PC-3 (cell line): ENCODE results near the gene PTPRN2. TPM values are rescaled to one million over a fixed set of nuclear protein-coding genes. Genes with fewer than 3 reads are reported as not detected.

Source experiments
- ATAC-seq: fragments of 200-7000 bp; cut with Tn5 transposase; 2 replicates; pipeline ENCODE4 v1.9.1; 2020; ENCODE audit warnings: mild to moderate bottlenecking, moderate library complexity
- BruUV-seq: library from RNA; stranded (reverse); fragments of 400-500 nt; replicated peaks from 2 replicates; lab custom pipeline; 2021; lab: Mats Ljungman, UMichigan
- CTCF ChIA-PET: fragments of 300-600 bp; sonication (Branson Sonifier 250); formaldehyde crosslinking; loops from one replicate; lab custom pipeline; 2022; ENCODE audit warnings: antibody characterized with exemption; lab: Charles Lee
- POLR2A ChIA-PET: fragments of 300-600 bp; sonication (Branson Sonifier 250); formaldehyde crosslinking; loops from one replicate; lab custom pipeline; 2022; ENCODE audit warnings: antibody characterized with exemption; ENCODE audit not compliant: unreplicated experiment; lab: Charles Lee
- DNase-seq: peaks from one replicate; pipeline ENCODE4 v3.0.0-alpha.2; 2015
- H2AFZ ChIP-seq: fragments of 300-600 bp; sonication (generic); 2 replicates; pipeline ENCODE4 v1.6.0; 2016; ENCODE audit warnings: antibody characterized with exemption, low read length
- H3F3A ChIP-seq: fragments of 300-600 bp; sonication (generic); one replicate; pipeline ENCODE4 v1.6.0; 2017; ENCODE audit warnings: antibody characterized with exemption, low read length, control low read depth, mild to moderate bottlenecking; ENCODE audit not compliant: unreplicated experiment
- H3K27ac ChIP-seq: fragments of 300-600 bp; sonication (generic); 2 replicates; pipeline ENCODE4 v1.5.1; 2016; ENCODE audit warnings: mild to moderate bottlenecking, low read length
- H3K27me3 ChIP-seq: fragments of 300-600 bp; sonication (generic); 2 replicates; pipeline ENCODE4 v1.6.1; 2016; ENCODE audit warnings: low read length, mixed read lengths
- H3K36me3 ChIP-seq: fragments of 300-600 bp; sonication (generic); 2 replicates; pipeline ENCODE4 v1.6.1; 2016; ENCODE audit warnings: low read depth, mixed run types, low read length, mixed read lengths
- H3K4me1 ChIP-seq: fragments of 300-600 bp; sonication (generic); 2 replicates; pipeline ENCODE4 v1.5.1; 2016; ENCODE audit warnings: low read length; ENCODE audit not compliant: insufficient read depth
- H3K4me2 ChIP-seq: fragments of 300-600 bp; sonication (generic); 2 replicates; pipeline ENCODE4 v1.6.0; 2016; ENCODE audit warnings: low read length
- H3K4me3 ChIP-seq: fragments of 300-600 bp; sonication (generic); 2 replicates; pipeline ENCODE4 v1.5.1; 2016; ENCODE audit warnings: mild to moderate bottlenecking, low read length, mixed read lengths
- H3K79me2 ChIP-seq: fragments of 300-600 bp; sonication (generic); 2 replicates; pipeline ENCODE4 v1.6.1; 2017; ENCODE audit warnings: low read length, mixed read lengths
- H3K9ac ChIP-seq: fragments of 300-600 bp; sonication (generic); 2 replicates; pipeline ENCODE4 v1.6.0; 2016; ENCODE audit warnings: mild to moderate bottlenecking, low read length
- H3K9me2 ChIP-seq: fragments of 300-600 bp; sonication (generic); replicated peaks from 2 replicates; pipeline ENCODE4 v1.6.1; 2016; ENCODE audit warnings: mixed run types, low read length, mixed read lengths
- H3K9me3 ChIP-seq: fragments of 300-600 bp; sonication (generic); 2 replicates; pipeline ENCODE4 v1.6.1; 2016; ENCODE audit warnings: low read length, mixed read lengths
- H4K20me1 ChIP-seq: fragments of 300-600 bp; sonication (generic); 2 replicates; pipeline ENCODE4 v1.6.1; 2016; ENCODE audit warnings: low read length, mixed read lengths
- CTCF ChIP-seq: fragments of 300-600 bp; sonication (generic); conservative IDR thresholded peaks from 2 replicates; pipeline ENCODE4 v1.5.1; 2017; ENCODE audit warnings: antibody characterized with exemption, low read depth, mild to moderate bottlenecking, low read length
- EZH2 ChIP-seq: fragments of 300-600 bp; sonication (generic); IDR thresholded peaks from one replicate; pipeline ENCODE4 v1.6.1; 2017; ENCODE audit warnings: antibody characterized with exemption, mild to moderate bottlenecking, low read length; ENCODE audit not compliant: unreplicated experiment
- EZH2phosphoT487 ChIP-seq: fragments of 300-600 bp; sonication (generic); IDR thresholded peaks from 2 replicates; pipeline ENCODE4 v1.6.1; 2018; ENCODE audit warnings: mild to moderate bottlenecking, antibody characterized with exemption, low read length, borderline replicate concordance
- intact Hi-C: fragments of 100-400 bp; cut with micrococcal nuclease; formaldehyde crosslinking; loops from 2 replicates; pipeline ENCODE4 v1.9.0; 2023
- total RNA-seq: library from RNA; depleted of rRNA; stranded (reverse); fragments of >200 nt; gene quantifications from 2 replicates; pipeline ENCODE4 v1.2.3, GENCODE V29; 2014

Gene PTPRN2
- total RNA-seq, 1 experiment from 2014 or later = 3.2 TPM

GRCh38 chr7:158396301-158396905 is 191.2 kb downstream of the PTPRN2 start:
- intact Hi-C loops = no loop called here
- Histone ChIP-seq H3K9me2 (no peaks in the 10 kb centered on the region), H3K9ac (no peak overlapping the region), H3F3A (no peaks in the 10 kb centered on the region), H3K79me2 (no peaks in the 10 kb centered on the region), H3K4me1 (peaks cover 15% of the 10 kb centered on the region), H3K9me3 (no peaks in the 10 kb centered on the region), H3K27me3 (peaks cover 17% of the 10 kb centered on the region), H2AFZ (no peak overlapping the region), H4K20me1 (no peaks in the 10 kb centered on the region), H3K4me2 (no peak overlapping the region), H3K4me3 (no peak overlapping the region), H3K36me3 (no peaks in the 10 kb centered on the region), H3K27ac (no peak overlapping the region)
- BruUV-seq = no TSS peak
- DNase-seq (no peak), ATAC-seq (no peak)
- POLR2A ChIA-PET = no interaction called here
- CTCF ChIA-PET = no interaction called here
- no peak for TF ChIP-seq EZH2phosphoT487
- TF ChIP-seq CTCF = no peak

- CTCF ChIA-PET = no interaction called here
- Histone ChIP-seq H3K9me2 (no peaks in the 10 kb centered on the region), H3K27me3 (peaks cover 11% of the 10 kb centered on the region), H3F3A (no peaks in the 10 kb centered on the region), H4K20me1 (no peaks in the 10 kb centered on the region), H3K36me3 (no peaks in the 10 kb centered on the region), H3K4me1 (peaks cover 15% of the 10 kb centered on the region), H3K4me3 (no peak overlapping the region), H3K9me3 (no peaks in the 10 kb centered on the region), H3K9ac (no peak overlapping the region), H3K79me2 (no peaks in the 10 kb centered on the region), H3K4me2 (no peak overlapping the region), H2AFZ (no peak overlapping the region), H3K27ac (no peak overlapping the region)
- POLR2A ChIA-PET = no interaction called here
- no peak for TF ChIP-seq CTCF
- no peak for TF ChIP-seq EZH2phosphoT487
- no peak for TF ChIP-seq EZH2
- no peak for ATAC-seq
- intact Hi-C loops = no loop called here
- no TSS peak for BruUV-seq
- peak; percentile 5 for DNase-seq
Observed at GRCh38 chr7:158395780-158396278, 191.8 kb downstream of the PTPRN2 start.

- no peak overlapping the region for H3K9ac ChIP-seq
- intact Hi-C loops = no loop called here
- ChIA-PET CTCF (no interaction called here), POLR2A (no interaction called here)
- no peaks in the 10 kb centered on the region for H3F3A ChIP-seq
- H3K9me3 ChIP-seq = no peaks in the 10 kb centered on the region
- no peaks in the 10 kb centered on the region for H3K79me2 ChIP-seq
- H3K9me2 ChIP-seq = no peaks in the 10 kb centered on the region
- peaks cover 15% of the 10 kb centered on the region for H3K4me1 ChIP-seq
- H3K27ac ChIP-seq = no peak overlapping the region
- no peaks in the 10 kb centered on the region for H3K36me3 ChIP-seq
- no peak overlapping the region for H2AFZ ChIP-seq
- ATAC-seq (no peak), DNase-seq (no peak)
- H3K4me2 ChIP-seq = no peak overlapping the region
- BruUV-seq = no TSS peak
- H3K27me3 ChIP-seq = peaks cover 7% of the 10 kb centered on the region; the same call in 1 of the 2 replicates
- H3K4me3 ChIP-seq = no peak overlapping the region
- H4K20me1 ChIP-seq = no peaks in the 10 kb centered on the region
- no peak for TF ChIP-seq EZH2phosphoT487
- no peak for TF ChIP-seq EZH2
- TF ChIP-seq CTCF = no peak
Observed at GRCh38 chr7:158395349-158395748, 192.3 kb downstream of the PTPRN2 start.
